Kidney (tissue), 14 donors: ENCODE measurements around the gene IL21R. TPM values are rescaled to one million over a fixed set of nuclear protein-coding genes. Genes with fewer than 3 reads are reported as not detected.

Experiments used
- DNase-seq, 5 donors: peaks; one replicate each; pipeline ENCODE4 v3.0.0-alpha.2; 2013 to 2020
- FAIRE-seq: peaks from 2 replicates; lab custom pipeline; 2012; peaks lifted over from hg19 to GRCh38; lab: Jason Lieb, UNC
- H3K27ac ChIP-seq, 2 donors: one replicate each; pipeline ENCODE4 v1.7.0; 2013; ENCODE audit warnings: low read depth in 2 of 2, low read length in 2 of 2, inconsistent platforms in 1 of 2
- H3K27me3 ChIP-seq: one replicate; pipeline ENCODE4 v1.7.1; 2013; ENCODE audit warnings: low read length, inconsistent platforms; ENCODE audit not compliant: control insufficient read depth, insufficient read depth
- H3K36me3 ChIP-seq, 3 donors: one replicate each; pipeline versions ENCODE4 v1.7.0 to v1.7.1; 2013; ENCODE audit warnings: low read length in 3 of 3, control low read depth in 1 of 3, inconsistent platforms in 1 of 3; ENCODE audit not compliant: insufficient read depth in 3 of 3, control insufficient read depth in 2 of 3
- H3K4me1 ChIP-seq, 3 donors: one replicate each; pipeline versions ENCODE4 v1.7.0 to v1.7.1; 2013; ENCODE audit warnings: low read length in 3 of 3, inconsistent platforms in 1 of 3, low read depth in 1 of 3; ENCODE audit not compliant: control insufficient read depth in 2 of 3, insufficient read depth in 2 of 3
- H3K4me3 ChIP-seq, 3 donors: one replicate each; pipeline versions ENCODE4 v1.7.0 to v1.8.1; 2013; ENCODE audit warnings: low read length in 3 of 3, control low read depth in 1 of 3, inconsistent platforms in 1 of 3
- H3K9ac ChIP-seq, 3 donors: one replicate each; pipeline versions ENCODE4 v1.7.0 to v1.7.1; 2013; ENCODE audit warnings: low read length in 3 of 3, control low read depth in 1 of 3, inconsistent platforms in 1 of 3
- H3K9me3 ChIP-seq, 3 donors: one replicate each; pipeline versions ENCODE4 v1.7.0 to v1.7.1; 2013; ENCODE audit warnings: low read length in 3 of 3, control low read depth in 1 of 3, inconsistent platforms in 1 of 3; ENCODE audit not compliant: control insufficient read depth in 2 of 3, insufficient read depth in 1 of 3
- intact Hi-C: fragments of 100-400 bp; cut with DNase I; formaldehyde crosslinking; loops from one replicate; pipeline ENCODE4 v1.11.1; 2022
- polyA plus RNA-seq: library from polyadenylated mRNA; stranded (reverse); fragments of 350-450 nt; fragmentation: Illumina TruSeq; extraction: RNeasy Lipid Tissue Mini Kit (QIAGEN cat#74804); gene quantifications from one replicate; pipeline ENCODE4 v1.2.3, GENCODE V29; 2014; ENCODE audit warnings: low read depth, low replicate concordance; ENCODE audit not compliant: insufficient read depth
- total RNA-seq: library from RNA; stranded (reverse); fragmentation: NEBNext Ultra II Directional; extraction: Animal tissue kit (Norgen Biotek cat#: 25700); gene quantifications from one replicate; pipeline ENCODE4 v1.2.1, GENCODE V29; 2021
- TF ChIP-seq, protein P1 (sequence below): IDR thresholded peaks from 3 replicates; pipeline ENCODE4 v1.5.1; 2012; ENCODE audit warnings: mild to moderate bottlenecking, moderate library complexity, borderline replicate concordance; ENCODE audit not compliant: insufficient read depth; ENCODE audit errors: extremely low read depth
- donor health status: control.
- donor health status: control.
- donor health status: control.
- donor health status: control.
- donor health status: control.
- donor health status: DM: yes; HTN: yes; CAD: no.
- donor health status: Normal renal cell carcinoma (clear cell type).

The IL21R gene
- total and polyA plus RNA-seq, 2 donors from 2014 or later = 0.65 to 3.0 TPM

- peaks cover 0 to 5% (median 0%) of the 10 kb centered on the region in 3 donors for H3K36me3 ChIP-seq
- no peak for FAIRE-seq
- intact Hi-C loops = loop anchor here (10.0 kb wide), 1 partner anchor 188 kb away; no protein-coding TSS in a partner anchor
- peaks cover 0 to 2% (median 2%) of the 10 kb centered on the region in 3 donors for H3K4me1 ChIP-seq
- no peak for DNase-seq
- H3K4me3 ChIP-seq = no peak overlapping the region
- H3K9ac ChIP-seq = no peak overlapping the region
- H3K27me3 ChIP-seq = no peaks in the 10 kb centered on the region
- TF ChIP-seq, protein P1, sequence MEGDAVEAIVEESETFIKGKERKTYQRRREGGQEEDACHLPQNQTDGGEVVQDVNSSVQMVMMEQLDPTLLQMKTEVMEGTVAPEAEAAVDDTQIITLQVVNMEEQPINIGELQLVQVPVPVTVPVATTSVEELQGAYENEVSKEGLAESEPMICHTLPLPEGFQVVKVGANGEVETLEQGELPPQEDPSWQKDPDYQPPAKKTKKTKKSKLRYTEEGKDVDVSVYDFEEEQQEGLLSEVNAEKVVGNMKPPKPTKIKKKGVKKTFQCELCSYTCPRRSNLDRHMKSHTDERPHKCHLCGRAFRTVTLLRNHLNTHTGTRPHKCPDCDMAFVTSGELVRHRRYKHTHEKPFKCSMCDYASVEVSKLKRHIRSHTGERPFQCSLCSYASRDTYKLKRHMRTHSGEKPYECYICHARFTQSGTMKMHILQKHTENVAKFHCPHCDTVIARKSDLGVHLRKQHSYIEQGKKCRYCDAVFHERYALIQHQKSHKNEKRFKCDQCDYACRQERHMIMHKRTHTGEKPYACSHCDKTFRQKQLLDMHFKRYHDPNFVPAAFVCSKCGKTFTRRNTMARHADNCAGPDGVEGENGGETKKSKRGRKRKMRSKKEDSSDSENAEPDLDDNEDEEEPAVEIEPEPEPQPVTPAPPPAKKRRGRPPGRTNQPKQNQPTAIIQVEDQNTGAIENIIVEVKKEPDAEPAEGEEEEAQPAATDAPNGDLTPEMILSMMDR = no peak
- no peak overlapping the region for H3K27ac ChIP-seq
- H3K9me3 ChIP-seq = no peaks in the 10 kb centered on the region
Observed at GRCh38 chr16:27362570-27363245, 39.3 kb upstream of the IL21R start.

DNA sequence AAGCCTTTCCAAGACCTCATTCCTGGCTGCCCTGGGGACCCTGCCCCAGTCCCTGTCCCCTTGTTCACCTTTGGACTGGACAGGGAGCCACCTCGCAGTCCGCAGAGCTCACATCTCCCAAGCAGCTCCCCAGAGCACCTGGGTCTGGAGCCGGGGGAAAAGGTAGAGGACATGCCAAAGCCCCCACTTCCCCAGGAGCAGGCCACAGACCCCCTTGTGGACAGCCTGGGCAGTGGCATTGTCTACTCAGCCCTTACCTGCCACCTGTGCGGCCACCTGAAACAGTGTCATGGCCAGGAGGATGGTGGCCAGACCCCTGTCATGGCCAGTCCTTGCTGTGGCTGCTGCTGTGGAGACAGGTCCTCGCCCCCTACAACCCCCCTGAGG is 38.7 kb upstream of the IL21R start:
- H3K36me3 ChIP-seq = peaks cover 0 to 5% (median 0%) of the 10 kb centered on the region in 3 donors
- FAIRE-seq = no peak

DNA sequence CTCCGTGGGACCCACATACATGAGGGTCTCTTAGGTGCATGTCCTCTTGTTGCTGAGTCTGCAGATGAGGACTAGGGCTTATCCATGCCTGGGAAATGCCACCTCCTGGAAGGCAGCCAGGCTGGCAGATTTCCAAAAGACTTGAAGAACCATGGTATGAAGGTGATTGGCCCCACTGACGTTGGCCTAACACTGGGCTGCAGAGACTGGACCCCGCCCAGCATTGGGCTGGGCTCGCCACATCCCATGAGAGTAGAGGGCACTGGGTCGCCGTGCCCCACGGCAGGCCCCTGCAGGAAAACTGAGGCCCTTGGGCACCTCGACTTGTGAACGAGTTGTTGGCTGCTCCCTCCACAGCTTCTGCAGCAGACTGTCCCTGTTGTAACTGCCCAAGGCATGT is 38.2 kb upstream of the IL21R start:
- intact Hi-C loops = loop anchor here (10.0 kb wide), 1 partner anchor 189 kb away; no protein-coding TSS in a partner anchor
- H3K27ac ChIP-seq = no peak overlapping the region
- H3K9me3 ChIP-seq = no peaks in the 10 kb centered on the region
- H3K4me3 ChIP-seq = no peak overlapping the region
- no peak overlapping the region for H3K9ac ChIP-seq
- FAIRE-seq (no peak), DNase-seq (no peak)
- no peaks in the 10 kb centered on the region for H3K27me3 ChIP-seq
- TF ChIP-seq, protein P1 = no peak
- H3K4me1 ChIP-seq = peaks cover 0 to 6% (median 6%) of the 10 kb centered on the region in 3 donors
- H3K36me3 ChIP-seq = peaks cover 0 to 5% (median 0%) of the 10 kb centered on the region in 3 donors

More for the DNA sequence above, 38.7 kb upstream of the IL21R start:
- H3K9ac ChIP-seq = no peak overlapping the region
- DNase-seq = no peak
- no peaks in the 10 kb centered on the region for H3K9me3 ChIP-seq
- TF ChIP-seq, protein P1 = no peak
- intact Hi-C loops = loop anchor here (10.0 kb wide), 1 partner anchor 188 kb away; no protein-coding TSS in a partner anchor
- no peak overlapping the region for H3K27ac ChIP-seq
- peaks cover 0 to 6% (median 6%) of the 10 kb centered on the region in 3 donors for H3K4me1 ChIP-seq
- no peak overlapping the region for H3K4me3 ChIP-seq
- no peaks in the 10 kb centered on the region for H3K27me3 ChIP-seq
